Adrenal gland (tissue), 5 donors: ENCODE measurements around the gene ELOA.

Experiments
- POLR2A ChIP-seq, 2 donors: fragments of 450-650 bp; IDR thresholded peaks; one replicate each; pipeline ENCODE4 v1.6.1; 2017; ENCODE audit warnings: antibody characterized with exemption in 2 of 2, mild to moderate bottlenecking in 2 of 2, moderate library complexity in 1 of 2
- TF ChIP-seq, protein P1 (sequence below), 6 experiments: fragments of 450-650 bp in 4 of 6; fragments of 200-600 bp in 2 of 6; sonication (generic) in 1 of 6; IDR thresholded peaks; 1 replicate in 5 of 6; 2 replicates in 1 of 6; pipeline versions ENCODE4 v1.5.1 to v1.8.0; 2016 to 2021; ENCODE audit warnings: antibody characterized with exemption in 6 of 6, mild to moderate bottlenecking in 2 of 6, moderate library complexity in 1 of 6
- donor health status: DM: no; HTN: no; CAD: no.

DNA sequence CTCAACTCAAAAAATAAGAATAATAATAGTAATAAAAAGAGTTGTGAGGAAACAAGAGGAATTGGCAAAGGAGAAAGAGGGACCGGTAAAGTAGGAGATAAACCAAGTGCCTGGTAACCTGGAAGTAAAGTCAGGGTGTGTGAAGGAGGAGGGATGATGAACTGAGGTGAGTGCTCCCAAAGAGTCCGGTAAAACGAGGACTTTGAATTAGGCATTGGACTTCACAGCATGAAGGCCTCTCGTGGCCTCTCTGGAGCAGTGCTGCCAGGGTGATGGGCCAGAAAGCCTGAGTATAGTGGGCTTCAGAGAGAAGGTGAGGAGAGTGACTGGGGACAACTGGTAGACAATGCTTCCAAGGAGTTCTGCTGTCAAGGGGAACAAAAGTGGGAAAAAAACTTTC, 34.0 kb upstream of the ELOA start:
- TF ChIP-seq POLR2A (IDR thresholded peaks at IDR 0.05), result no peak
- TF ChIP-seq, protein P1, sequence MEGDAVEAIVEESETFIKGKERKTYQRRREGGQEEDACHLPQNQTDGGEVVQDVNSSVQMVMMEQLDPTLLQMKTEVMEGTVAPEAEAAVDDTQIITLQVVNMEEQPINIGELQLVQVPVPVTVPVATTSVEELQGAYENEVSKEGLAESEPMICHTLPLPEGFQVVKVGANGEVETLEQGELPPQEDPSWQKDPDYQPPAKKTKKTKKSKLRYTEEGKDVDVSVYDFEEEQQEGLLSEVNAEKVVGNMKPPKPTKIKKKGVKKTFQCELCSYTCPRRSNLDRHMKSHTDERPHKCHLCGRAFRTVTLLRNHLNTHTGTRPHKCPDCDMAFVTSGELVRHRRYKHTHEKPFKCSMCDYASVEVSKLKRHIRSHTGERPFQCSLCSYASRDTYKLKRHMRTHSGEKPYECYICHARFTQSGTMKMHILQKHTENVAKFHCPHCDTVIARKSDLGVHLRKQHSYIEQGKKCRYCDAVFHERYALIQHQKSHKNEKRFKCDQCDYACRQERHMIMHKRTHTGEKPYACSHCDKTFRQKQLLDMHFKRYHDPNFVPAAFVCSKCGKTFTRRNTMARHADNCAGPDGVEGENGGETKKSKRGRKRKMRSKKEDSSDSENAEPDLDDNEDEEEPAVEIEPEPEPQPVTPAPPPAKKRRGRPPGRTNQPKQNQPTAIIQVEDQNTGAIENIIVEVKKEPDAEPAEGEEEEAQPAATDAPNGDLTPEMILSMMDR (IDR thresholded peaks at IDR 0.05), result no peak
